ENCODE measurements around the gene STX17.

GRCh38 chr9:99936947-99937587 is 30.6 kb downstream of the STX17 start:
- TF ChIP-seq, protein P1, sequence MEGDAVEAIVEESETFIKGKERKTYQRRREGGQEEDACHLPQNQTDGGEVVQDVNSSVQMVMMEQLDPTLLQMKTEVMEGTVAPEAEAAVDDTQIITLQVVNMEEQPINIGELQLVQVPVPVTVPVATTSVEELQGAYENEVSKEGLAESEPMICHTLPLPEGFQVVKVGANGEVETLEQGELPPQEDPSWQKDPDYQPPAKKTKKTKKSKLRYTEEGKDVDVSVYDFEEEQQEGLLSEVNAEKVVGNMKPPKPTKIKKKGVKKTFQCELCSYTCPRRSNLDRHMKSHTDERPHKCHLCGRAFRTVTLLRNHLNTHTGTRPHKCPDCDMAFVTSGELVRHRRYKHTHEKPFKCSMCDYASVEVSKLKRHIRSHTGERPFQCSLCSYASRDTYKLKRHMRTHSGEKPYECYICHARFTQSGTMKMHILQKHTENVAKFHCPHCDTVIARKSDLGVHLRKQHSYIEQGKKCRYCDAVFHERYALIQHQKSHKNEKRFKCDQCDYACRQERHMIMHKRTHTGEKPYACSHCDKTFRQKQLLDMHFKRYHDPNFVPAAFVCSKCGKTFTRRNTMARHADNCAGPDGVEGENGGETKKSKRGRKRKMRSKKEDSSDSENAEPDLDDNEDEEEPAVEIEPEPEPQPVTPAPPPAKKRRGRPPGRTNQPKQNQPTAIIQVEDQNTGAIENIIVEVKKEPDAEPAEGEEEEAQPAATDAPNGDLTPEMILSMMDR (IDR thresholded peaks at IDR 0.05; ENCODE audit: poor library complexity): no peak
- TF ChIP-seq EZH2 (IDR thresholded peaks at IDR 0.05; ENCODE audit: borderline replicate concordance): no peak
- TF ChIP-seq EZH2phosphoT487 (IDR thresholded peaks at IDR 0.05; ENCODE audit: low read depth, severe bottlenecking, unreplicated experiment): no peak
